HL-60 (cell line): ENCODE measurements around the gene MGAT5.

Source experiments
- DNase-seq, 2 experiments: peaks; one replicate each; pipeline ENCODE4 v3.0.0-alpha.2; 2010 to 2020; ENCODE audit warnings: low read depth in 1 of 2, low spot score in 1 of 2
- H3K27ac ChIP-seq: fragments of 250-450 bp; sonication (Bioruptor Pico); replicated peaks from 2 replicates; pipeline ENCODE4 v1.5.1; 2020; ENCODE audit warnings: mild to moderate bottlenecking, moderate library complexity
- H3K27me3 ChIP-seq: fragments of 250-450 bp; sonication (Bioruptor Pico); 2 replicates; pipeline ENCODE4 v1.5.1; 2021; ENCODE audit warnings: mild to moderate bottlenecking, moderate library complexity; ENCODE audit not compliant: insufficient read depth, poor library complexity, severe bottlenecking
- H3K4me3 ChIP-seq: replicated peaks from 2 replicates; pipeline ENCODE4 v1.5.1; 2011; ENCODE audit warnings: mild to moderate bottlenecking, control low read depth, low read length; ENCODE audit not compliant: insufficient read depth
- GABPA ChIP-seq: IDR thresholded peaks from 2 replicates; pipeline ENCODE4 v1.6.1; 2012; ENCODE audit warnings: low read depth
- POLR2AphosphoS5 ChIP-seq: IDR thresholded peaks from 2 replicates; pipeline ENCODE4 v1.6.1; 2012; ENCODE audit warnings: low read depth
- SPI1 ChIP-seq: IDR thresholded peaks from 2 replicates; pipeline ENCODE4 v1.6.1; 2012; ENCODE audit warnings: low read depth, mild to moderate bottlenecking, borderline replicate concordance
- TF ChIP-seq, protein P1 (sequence below): IDR thresholded peaks from one replicate; pipeline ENCODE4 v1.5.1; 2011; ENCODE audit warnings: low read length, control low read depth, inconsistent platforms; ENCODE audit not compliant: insufficient read depth
- TF ChIP-seq, protein P2 (sequence below): IDR thresholded peaks from 2 replicates; pipeline ENCODE4 v1.6.1; 2012; ENCODE audit warnings: low read depth; ENCODE audit not compliant: insufficient replicate concordance

MGAT5 gene

DNA sequence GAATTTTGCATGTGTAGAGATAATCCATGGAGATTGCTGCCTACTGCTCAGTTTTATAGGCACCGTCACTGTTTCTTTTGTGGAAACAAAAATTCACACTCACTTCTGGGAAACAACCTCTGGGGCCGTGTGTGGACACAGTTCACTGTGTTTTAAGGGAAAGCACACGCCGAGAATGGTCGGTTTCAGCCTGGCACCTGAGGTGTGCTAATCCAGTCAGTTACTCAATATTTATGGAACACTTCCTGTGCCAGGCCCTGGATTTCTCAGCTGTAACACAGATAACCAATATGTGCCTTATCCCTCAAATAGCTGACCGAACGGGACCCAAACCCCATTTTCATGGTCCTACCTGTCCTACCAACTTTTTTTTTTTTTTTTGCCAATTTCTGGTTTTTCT lies 179.6 kb downstream of the MGAT5 start:
- Histone ChIP-seq H3K27me3 (no peaks in the 10 kb centered on the region), H3K27ac (no peak overlapping the region), H3K4me3 (no peak overlapping the region)
- TF ChIP-seq, protein P1, sequence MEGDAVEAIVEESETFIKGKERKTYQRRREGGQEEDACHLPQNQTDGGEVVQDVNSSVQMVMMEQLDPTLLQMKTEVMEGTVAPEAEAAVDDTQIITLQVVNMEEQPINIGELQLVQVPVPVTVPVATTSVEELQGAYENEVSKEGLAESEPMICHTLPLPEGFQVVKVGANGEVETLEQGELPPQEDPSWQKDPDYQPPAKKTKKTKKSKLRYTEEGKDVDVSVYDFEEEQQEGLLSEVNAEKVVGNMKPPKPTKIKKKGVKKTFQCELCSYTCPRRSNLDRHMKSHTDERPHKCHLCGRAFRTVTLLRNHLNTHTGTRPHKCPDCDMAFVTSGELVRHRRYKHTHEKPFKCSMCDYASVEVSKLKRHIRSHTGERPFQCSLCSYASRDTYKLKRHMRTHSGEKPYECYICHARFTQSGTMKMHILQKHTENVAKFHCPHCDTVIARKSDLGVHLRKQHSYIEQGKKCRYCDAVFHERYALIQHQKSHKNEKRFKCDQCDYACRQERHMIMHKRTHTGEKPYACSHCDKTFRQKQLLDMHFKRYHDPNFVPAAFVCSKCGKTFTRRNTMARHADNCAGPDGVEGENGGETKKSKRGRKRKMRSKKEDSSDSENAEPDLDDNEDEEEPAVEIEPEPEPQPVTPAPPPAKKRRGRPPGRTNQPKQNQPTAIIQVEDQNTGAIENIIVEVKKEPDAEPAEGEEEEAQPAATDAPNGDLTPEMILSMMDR = no peak
- no peak for TF ChIP-seq SPI1
- TF ChIP-seq GABPA = no peak
- TF ChIP-seq, protein P2, sequence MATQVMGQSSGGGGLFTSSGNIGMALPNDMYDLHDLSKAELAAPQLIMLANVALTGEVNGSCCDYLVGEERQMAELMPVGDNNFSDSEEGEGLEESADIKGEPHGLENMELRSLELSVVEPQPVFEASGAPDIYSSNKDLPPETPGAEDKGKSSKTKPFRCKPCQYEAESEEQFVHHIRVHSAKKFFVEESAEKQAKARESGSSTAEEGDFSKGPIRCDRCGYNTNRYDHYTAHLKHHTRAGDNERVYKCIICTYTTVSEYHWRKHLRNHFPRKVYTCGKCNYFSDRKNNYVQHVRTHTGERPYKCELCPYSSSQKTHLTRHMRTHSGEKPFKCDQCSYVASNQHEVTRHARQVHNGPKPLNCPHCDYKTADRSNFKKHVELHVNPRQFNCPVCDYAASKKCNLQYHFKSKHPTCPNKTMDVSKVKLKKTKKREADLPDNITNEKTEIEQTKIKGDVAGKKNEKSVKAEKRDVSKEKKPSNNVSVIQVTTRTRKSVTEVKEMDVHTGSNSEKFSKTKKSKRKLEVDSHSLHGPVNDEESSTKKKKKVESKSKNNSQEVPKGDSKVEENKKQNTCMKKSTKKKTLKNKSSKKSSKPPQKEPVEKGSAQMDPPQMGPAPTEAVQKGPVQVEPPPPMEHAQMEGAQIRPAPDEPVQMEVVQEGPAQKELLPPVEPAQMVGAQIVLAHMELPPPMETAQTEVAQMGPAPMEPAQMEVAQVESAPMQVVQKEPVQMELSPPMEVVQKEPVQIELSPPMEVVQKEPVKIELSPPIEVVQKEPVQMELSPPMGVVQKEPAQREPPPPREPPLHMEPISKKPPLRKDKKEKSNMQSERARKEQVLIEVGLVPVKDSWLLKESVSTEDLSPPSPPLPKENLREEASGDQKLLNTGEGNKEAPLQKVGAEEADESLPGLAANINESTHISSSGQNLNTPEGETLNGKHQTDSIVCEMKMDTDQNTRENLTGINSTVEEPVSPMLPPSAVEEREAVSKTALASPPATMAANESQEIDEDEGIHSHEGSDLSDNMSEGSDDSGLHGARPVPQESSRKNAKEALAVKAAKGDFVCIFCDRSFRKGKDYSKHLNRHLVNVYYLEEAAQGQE = no peak
- TF ChIP-seq POLR2AphosphoS5 = no peak
- no peak for DNase-seq

DNA sequence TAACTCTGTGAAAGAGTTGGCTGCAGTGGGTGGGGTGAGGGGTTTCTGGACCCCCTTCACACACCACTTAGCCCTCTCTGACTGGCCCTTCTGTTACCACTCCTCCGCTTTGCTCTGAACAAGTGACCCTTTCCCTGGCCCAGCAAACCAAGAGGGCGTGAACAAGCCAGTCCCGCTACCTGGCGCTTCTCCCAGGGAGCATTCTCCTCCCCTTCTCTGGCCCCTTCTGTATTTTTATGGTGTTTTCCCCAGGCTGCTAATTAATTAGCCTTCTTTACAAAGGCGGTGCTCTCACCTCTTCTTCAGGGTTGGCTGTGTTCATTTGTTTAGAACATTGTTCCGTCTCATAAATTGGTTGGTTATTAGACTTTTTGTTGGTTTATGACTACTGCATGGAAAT lies 180.1 kb downstream of the MGAT5 start:
- H3K27me3 ChIP-seq = no peaks in the 10 kb centered on the region
- H3K27ac ChIP-seq = no peak overlapping the region
- DNase-seq = no peak
- TF ChIP-seq POLR2AphosphoS5 (no peak), SPI1 (no peak), GABPA (no peak)
- TF ChIP-seq, protein P2 = no peak
- TF ChIP-seq, protein P1 = no peak
- no peak overlapping the region for H3K4me3 ChIP-seq

DNA sequence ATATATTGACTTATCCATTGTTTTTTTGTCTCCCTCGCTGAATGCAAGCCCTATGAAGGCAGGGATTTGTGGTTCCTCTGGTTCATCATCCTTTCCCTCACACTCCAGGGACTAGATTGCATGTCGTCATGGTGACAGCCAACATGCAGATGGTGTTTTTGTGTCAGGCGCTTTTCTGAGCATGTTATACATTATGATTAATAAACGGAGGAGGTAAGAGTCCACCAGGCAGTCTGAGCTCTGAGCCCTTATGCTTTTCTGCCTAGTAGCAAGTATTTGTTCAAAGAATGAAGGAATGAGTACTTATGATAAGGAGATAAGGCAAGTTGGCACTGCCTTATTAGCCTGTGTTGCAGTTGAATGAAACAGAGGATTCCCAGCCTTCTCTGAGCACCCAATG lies 181.6 kb downstream of the MGAT5 start:
- TF ChIP-seq POLR2AphosphoS5 = no peak
- no peak for TF ChIP-seq SPI1
- TF ChIP-seq, protein P1 = no peak
- TF ChIP-seq GABPA = no peak
- TF ChIP-seq, protein P2 = no peak
- no peak for DNase-seq
- no peak overlapping the region for H3K27ac ChIP-seq
- H3K4me3 ChIP-seq = no peak overlapping the region
- no peaks in the 10 kb centered on the region for H3K27me3 ChIP-seq
